NOMO-1 treated with DMSO at 0.1 percent for 48 hours (cell line): ENCODE measurements around the gene THSD4.

Experiments
- DNase-seq: peaks from one replicate; lab custom pipeline; 2025; ENCODE audit not compliant: unreplicated experiment; lab: John Stamatoyannopoulos, UW

Gene THSD4

GRCh38 chr15:71758711-71759110, 643.4 kb downstream of the THSD4 start:
- DNase-seq, result no peak

DNA sequence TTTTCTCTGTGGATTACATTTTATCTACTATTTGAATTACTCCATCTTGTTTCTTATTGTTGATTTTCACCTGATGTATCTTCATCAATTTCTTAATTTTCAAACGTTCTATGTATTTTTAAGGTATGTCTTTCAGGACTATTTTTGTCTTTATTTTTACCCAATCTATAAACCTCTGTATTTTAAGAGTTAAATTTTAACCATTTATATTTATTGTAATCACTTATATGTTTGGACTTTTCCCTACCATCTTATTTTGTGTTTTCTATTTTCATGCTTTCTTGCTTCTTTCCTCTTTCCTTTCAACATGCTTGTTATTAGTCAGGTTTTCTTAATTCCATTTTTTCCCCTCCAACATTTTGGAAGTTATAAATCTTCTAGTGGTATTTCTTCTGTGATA, 645.6 kb downstream of the THSD4 start:
- no peak for DNase-seq

DNA sequence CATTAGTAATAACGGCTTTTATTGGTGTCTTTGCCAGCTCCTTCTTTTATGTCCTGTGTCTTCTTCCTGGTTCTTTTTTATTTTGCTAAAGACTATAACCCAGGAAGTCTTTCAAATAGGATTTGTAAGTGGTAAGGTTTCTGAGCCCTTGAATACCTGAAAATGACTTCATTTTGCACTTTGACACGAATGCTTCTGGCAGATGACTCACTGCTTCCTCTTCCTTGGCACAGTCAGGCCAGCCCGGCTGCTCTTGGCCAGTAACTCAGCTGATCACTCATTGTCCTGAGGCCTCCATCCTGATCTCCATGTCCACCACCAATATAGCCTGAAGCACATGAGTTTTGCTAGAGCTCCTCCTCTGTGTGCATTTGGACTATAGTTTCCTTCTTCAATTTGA, 646.4 kb downstream of the THSD4 start:
- DNase-seq, result peak; percentile 9

- no peak for DNase-seq
Measured at GRCh38 chr15:71768184-71768583, 652.9 kb downstream of the THSD4 start.

- DNase-seq, result no peak
Measured at GRCh38 chr15:71773206-71773859, 658.1 kb downstream of the THSD4 start.

DNA sequence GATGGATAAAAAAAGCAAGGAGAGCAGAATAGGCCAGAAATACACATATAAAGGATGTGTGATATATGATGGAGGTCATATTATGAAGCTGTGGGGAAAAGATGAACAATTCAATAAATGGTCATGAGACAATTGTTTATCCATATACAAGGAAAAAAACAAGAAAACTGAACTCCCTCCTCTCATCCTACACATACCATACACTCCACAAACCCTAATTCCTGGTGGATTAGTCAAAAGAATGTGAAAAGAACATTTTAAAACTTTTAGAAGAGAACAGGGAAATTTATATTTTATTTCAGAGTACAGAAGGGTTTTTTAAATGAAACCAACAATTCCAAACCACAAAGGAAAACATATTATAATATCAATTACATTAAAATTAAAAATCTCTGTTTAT, 660.6 kb downstream of the THSD4 start:
- no peak for DNase-seq

- DNase-seq, result no peak
Measured at GRCh38 chr15:71776304-71776703, 661.0 kb downstream of the THSD4 start.

DNA sequence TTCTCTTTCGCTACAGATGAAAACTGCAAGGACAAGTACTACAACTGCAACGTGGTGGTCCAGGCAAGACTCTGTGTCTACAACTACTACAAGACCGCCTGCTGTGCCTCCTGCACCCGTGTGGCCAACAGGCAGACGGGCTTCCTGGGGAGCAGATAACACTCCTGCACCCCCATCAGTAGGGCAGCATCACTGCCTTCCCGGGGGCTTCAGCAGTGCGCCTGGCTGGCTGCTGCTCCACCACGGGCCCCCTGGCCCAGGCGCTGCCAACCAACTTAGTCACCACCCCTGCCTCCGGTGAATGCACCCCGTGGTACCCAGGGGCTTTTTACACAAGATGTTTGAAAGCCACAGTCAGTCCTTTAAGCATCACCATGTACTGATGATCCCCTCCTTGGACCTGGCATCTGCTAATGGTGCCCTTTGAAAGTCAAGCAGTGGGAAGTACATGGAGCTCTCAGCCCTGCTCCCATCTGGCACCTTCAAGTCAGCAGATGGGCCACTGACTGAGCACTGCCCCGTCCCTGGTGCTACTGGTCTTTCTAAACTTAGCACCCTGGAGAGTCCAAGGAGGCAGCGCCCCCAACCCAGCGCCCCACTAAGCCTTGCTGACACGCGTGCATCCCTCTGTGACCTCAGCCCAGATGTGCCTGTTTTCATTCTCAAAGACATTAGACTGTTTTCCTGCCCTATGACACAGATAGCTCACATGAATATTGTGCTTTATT, 662.1 kb downstream of the THSD4 start:
- no peak for DNase-seq

DNA sequence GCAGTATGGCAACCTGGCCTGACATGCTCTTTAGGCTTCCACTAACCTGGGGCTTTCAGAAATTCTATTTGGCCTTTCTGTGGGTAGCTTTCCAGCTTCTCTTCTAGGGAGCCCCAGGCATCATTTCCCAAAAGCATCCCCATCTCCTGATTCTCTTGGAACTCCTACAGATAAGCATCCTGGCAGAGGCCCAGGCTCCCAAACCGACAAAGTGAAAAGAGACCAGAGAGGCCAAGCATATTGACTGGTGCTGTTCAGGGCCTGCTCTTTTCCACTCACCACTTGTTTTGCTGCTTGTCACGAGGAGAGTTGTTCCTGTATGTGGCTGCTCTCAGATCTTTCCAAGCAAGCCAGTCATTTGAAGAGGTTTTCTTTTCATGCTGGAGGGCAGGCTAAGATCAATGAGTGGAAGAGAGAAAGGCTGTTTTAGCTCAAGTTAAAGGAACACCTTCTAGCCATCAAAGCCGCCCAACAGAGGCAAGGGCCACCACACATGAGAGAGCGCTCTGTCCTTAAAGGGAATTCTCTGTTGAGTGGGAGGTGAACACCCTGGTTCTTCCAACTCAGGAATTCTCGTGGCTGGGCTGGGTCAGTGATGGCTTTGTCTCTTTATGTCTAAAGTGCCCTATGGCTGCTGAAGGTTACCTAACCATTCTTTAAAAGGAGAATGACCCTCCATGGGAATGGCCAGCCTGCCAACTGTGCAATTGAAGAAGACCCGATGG, 664.0 kb downstream of the THSD4 start:
- DNase-seq, result no peak

GRCh38 chr15:71780115-71780976, 665.1 kb downstream of the THSD4 start:
- peak; percentile 48 for DNase-seq

- no peak for DNase-seq
Measured at GRCh38 chr15:71781179-71781964, 666.1 kb downstream of the THSD4 start.

GRCh38 chr15:71781965-71782265, 666.6 kb downstream of the THSD4 start:
- DNase-seq, result no peak

GRCh38 chr15:71782422-71783165, 667.3 kb downstream of the THSD4 start:
- no peak for DNase-seq

- no peak for DNase-seq
Measured at GRCh38 chr15:71784719-71785118, 669.4 kb downstream of the THSD4 start.

DNA sequence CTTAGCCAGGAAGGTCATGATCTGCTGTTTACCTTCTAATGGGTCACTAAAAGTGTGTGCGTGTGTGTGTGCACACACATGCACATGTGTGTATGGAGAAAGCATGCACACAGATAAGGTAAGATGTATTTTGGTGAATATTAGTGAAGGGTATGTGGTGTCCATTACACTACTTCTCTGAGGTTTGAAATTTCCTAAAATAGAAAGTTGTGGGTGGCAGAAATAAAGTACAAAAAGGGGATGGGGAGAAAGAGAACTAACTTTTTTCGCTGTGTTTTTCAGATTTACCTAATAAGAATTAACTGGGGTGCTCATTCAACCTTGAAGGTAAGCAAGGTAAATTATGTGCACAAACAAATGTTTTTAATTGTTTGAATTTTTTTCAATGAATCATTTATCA, 670.7 kb downstream of the THSD4 start:
- no peak for DNase-seq

DNA sequence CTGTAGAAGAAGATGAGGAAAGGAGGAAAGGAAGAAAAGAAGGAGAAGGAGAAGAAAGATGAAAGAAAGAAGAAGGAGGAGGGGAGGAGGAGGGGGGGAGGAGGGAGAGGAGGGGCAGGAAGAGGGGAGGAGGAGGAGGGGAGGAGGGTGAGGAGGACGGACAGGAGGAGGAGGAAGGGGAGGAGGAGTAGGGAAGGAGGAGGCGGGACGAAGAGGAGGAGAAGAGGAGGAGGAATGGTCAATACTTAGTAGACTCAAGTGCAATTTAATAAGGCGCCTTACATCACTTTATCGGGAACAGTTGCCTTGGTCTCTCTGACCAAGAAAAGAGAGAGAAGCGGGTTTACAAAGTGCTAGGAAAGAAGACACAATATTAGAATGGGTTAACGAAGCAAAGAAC, 671.4 kb downstream of the THSD4 start:
- DNase-seq, result no peak

DNA sequence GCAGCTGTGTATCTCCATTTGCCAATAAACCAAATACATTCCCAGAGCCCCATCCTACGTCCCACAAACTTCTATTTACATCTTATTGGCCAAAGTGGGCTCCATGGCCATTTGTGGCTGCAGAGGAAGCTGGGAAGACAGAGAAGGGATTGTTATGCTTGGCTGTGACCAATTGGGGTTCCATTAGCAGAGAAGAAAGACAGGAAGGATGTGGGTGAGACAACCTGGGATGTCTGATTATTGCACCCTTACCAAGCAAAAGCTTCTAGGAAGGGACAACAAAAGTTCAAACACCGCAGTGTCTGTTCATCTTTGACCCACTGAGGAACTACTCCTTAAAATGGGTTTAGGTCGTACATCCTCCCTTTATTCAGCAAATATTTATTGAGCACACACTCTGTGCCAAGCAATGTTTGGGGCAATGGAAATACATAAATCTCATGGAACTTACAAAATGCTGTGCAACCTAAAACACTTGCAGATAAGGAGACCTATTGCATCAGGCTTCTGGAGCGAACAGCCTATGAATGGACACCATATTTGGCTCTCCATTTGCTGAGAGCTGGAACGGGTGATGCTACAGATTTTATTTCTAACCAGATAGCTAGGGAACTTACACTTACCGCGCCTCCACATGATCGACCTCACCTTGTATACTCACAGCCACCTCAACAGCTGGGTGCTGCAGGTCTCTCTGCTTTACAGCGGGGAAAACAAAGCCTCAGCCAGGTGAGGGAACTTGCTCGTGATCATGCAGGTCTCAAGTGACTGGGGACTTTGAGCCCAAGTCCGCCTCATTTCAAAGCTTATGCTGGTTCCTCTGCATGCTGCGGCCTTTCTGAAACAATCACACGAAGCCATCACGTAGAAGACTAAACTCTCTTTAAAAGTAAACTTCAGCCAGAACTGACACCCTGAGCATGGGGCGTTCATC, 673.6 kb downstream of the THSD4 start:
- DNase-seq, result no peak

- no peak for DNase-seq
Measured at GRCh38 chr15:71789616-71790015, 674.3 kb downstream of the THSD4 start.

GRCh38 chr15:71790081-71790480, 674.8 kb downstream of the THSD4 start:
- DNase-seq, result no peak
